AG10803 (cell line): ENCODE results near the gene CLCA2.
A peak's percentile ranks its signal among the peaks of the same experiment; 100 is the strongest.

Source experiments
- DNase-seq: peaks from one replicate; pipeline ENCODE4 v3.0.0; 2010; ENCODE audit warnings: low read depth
- H3K4me3 ChIP-seq: 2 replicates; pipeline ENCODE4 v1.5.1; 2011; ENCODE audit warnings: mild to moderate bottlenecking, low read length, control low read depth
- CTCF ChIP-seq: conservative IDR thresholded peaks from 2 replicates; pipeline ENCODE4 v1.5.1; 2011; ENCODE audit warnings: mild to moderate bottlenecking, low read length, control low read depth, inconsistent platforms

CLCA2 gene

DNA sequence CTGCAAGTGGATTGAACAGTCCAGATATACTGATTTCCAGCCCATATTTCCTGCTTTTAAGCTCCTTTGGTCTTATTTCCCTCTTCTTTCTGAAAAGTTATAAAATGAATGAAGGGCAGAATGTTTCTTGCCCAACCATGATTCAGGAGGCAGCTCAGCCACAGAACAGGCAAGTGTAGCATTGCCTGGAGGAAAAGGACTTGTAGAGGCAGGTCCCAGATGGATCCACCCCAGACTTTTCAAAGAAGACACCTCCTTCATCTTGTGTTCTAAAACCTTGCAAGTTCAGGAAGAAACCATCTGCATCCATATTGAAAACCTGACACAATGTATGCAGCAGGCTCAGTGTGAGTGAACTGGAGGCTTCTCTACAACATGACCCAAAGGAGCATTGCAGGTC is at the start of gene CLCA2:
TSS of gene CLCA2 (plus strand) at position 299 of the 400 bp plus-strand sequence. CDS start at position 376, 77 bp downstream.
- no peak for TF ChIP-seq CTCF
- no peak within 1 kb of the TSS for H3K4me3 ChIP-seq
- no peak for DNase-seq

- DNase-seq, result peak; percentile 62
- TF ChIP-seq CTCF, result no peak
- H3K4me3 ChIP-seq, result no peak overlapping the region
These were observed 48.3 kb upstream of the CLCA2 start for GRCh38 chr1:86375688-86376087.

GRCh38 chr1:86377341-86377740 is 46.6 kb upstream of the CLCA2 start:
- no peak for TF ChIP-seq CTCF
- DNase-seq, result no peak
- H3K4me3 ChIP-seq, result no peak overlapping the region

GRCh38 chr1:86378813-86379212 is 45.2 kb upstream of the CLCA2 start:
- DNase-seq, result no peak
- H3K4me3 ChIP-seq, result no peak overlapping the region
- TF ChIP-seq CTCF, result no peak

- H3K4me3 ChIP-seq, result no peak overlapping the region
- DNase-seq, result peak; percentile 82
These were observed 43.6 kb upstream of the CLCA2 start for GRCh38 chr1:86380257-86380861.

GRCh38 chr1:86381223-86381622 is 42.7 kb upstream of the CLCA2 start:
- no peak for TF ChIP-seq CTCF
- DNase-seq, result peak; percentile 17
- no peak overlapping the region for H3K4me3 ChIP-seq

More at GRCh38 chr1:86380257-86380861, 43.6 kb upstream of the CLCA2 start:
- TF ChIP-seq CTCF, result peak; percentile 92

DNA sequence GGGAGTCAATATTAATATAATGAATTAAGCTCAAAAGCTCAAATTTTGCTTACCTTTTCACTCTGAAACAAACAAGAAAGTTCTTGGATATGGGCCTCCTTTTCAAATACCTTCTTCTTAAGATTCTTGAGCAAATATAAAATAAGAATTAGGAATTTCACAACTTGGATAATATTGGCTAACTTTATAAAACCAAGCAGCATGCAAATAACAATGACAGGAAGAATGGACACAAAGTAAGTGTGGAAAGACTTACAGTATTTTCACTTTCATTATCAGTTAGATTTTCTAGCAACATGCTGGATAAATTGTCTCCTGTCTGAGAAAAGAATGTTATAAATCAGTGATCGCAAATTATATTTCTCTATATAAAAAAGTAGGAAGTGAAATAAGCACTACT is 41.1 kb upstream of the CLCA2 start:
- H3K4me3 ChIP-seq, result peak overlapping the region; percentile 14; the same call in 1 of the 2 replicates
- peak; percentile 37 for DNase-seq
- TF ChIP-seq CTCF, result no peak
